ENCODE results near the gene SLC19A1.

DNA sequence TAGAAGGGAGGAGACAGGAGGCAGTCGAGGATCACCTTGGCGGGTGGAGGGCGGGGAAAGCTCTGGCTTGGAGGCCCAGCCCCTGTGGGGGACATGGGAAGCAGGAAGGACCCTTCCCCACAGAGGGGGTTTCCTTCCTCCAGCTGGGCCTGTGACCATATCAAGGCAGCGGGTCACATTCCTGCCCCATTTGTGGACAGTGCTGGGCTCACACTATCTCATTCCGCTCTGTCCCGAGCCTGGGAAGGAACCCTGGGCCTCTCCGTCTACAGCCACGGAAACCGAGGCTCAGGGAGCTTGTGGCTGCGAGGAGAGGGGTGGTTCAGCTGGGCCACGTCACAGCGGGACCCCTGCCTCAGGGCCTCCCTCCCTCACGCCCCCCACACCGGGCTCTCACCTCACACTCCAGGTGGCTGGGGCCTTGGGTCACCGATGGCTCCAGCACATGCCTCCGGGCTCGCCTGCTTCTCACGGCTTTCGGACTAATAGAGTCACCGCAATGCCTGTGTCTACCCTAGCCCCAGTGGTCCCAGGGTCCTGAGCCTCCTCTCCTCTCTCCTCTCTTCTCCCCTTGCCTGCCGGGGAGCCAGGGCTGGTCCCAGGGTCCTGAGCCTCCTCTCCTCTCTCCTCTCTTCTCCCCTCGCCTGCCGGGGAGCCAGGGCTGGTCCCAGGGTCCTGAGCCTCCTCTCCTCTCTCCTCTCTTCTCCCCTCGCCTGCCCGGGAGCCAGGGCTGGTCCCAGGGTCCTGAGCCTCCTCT, 56.4 kb downstream of the SLC19A1 start:
- TF ChIP-seq, protein P1, sequence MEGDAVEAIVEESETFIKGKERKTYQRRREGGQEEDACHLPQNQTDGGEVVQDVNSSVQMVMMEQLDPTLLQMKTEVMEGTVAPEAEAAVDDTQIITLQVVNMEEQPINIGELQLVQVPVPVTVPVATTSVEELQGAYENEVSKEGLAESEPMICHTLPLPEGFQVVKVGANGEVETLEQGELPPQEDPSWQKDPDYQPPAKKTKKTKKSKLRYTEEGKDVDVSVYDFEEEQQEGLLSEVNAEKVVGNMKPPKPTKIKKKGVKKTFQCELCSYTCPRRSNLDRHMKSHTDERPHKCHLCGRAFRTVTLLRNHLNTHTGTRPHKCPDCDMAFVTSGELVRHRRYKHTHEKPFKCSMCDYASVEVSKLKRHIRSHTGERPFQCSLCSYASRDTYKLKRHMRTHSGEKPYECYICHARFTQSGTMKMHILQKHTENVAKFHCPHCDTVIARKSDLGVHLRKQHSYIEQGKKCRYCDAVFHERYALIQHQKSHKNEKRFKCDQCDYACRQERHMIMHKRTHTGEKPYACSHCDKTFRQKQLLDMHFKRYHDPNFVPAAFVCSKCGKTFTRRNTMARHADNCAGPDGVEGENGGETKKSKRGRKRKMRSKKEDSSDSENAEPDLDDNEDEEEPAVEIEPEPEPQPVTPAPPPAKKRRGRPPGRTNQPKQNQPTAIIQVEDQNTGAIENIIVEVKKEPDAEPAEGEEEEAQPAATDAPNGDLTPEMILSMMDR (IDR thresholded peaks at IDR 0.05 in 4 of 5, conservative IDR thresholded peaks at IDR 0.05 in 1 of 5): no peak
- TF ChIP-seq POLR2A (IDR thresholded peaks at IDR 0.05): no peak
